Body of pancreas (tissue), 4 donors: ENCODE measurements around the gene TFDP2. TPM values are rescaled to one million over a fixed set of nuclear protein-coding genes. Genes with fewer than 3 reads are reported as not detected.

ENCODE experiments used
- ATAC-seq: fragments of 150-250 bp; one replicate; pipeline ENCODE4 v1.9.1; 2016
- DNase-seq, 4 donors: peaks; one replicate each; pipeline ENCODE4 v3.0.0-alpha.2; 2019
- H3K27ac ChIP-seq, 4 donors: fragments of 200-600 bp; sonication (generic); 1 replicate in 3 of 4; 2 replicates in 1 of 4; pipeline versions ENCODE4 v1.5.1 to v1.6.1; 2016 to 2019; ENCODE audit warnings: mild to moderate bottlenecking in 1 of 4, mixed read lengths in 1 of 4, moderate library complexity in 1 of 4
- H3K27me3 ChIP-seq, 2 donors: fragments of 200-600 bp; sonication (generic); one replicate each; pipeline ENCODE4 v1.6.0; 2016; ENCODE audit warnings: mild to moderate bottlenecking in 1 of 2
- H3K36me3 ChIP-seq, 2 donors: fragments of 200-600 bp; sonication (generic); replicated peaks in 1 of 2; 2 replicates each; pipeline ENCODE4 v1.5.1; 2016; ENCODE audit warnings: low read depth in 2 of 2; ENCODE audit not compliant: insufficient read depth in 1 of 2
- H3K4me1 ChIP-seq: fragments of 200-600 bp; sonication (generic); one replicate; pipeline ENCODE4 v1.6.0; 2016
- H3K4me3 ChIP-seq, 2 donors: fragments of 200-600 bp; sonication (generic); 1 replicate in 1 of 2; 2 replicates in 1 of 2; pipeline ENCODE4 v1.5.1; 2016 to 2019
- H3K9me3 ChIP-seq, 3 donors: fragments of 200-600 bp; sonication (generic); 1 replicate in 2 of 3; 2 replicates in 1 of 3; pipeline ENCODE4 v1.5.1; 2016
- CTCF ChIP-seq, 7 experiments: fragments of 450-650 bp in 4 of 7; fragments of 200-600 bp in 3 of 7; sonication (generic) in 3 of 7; IDR thresholded peaks; one replicate each; pipeline ENCODE4 v1.5.1; 2016 to 2019; ENCODE audit warnings: antibody characterized with exemption in 7 of 7
- POLR2A ChIP-seq, 3 donors: fragments of 450-650 bp; IDR thresholded peaks; one replicate each; pipeline ENCODE4 v1.6.1; 2016; ENCODE audit warnings: antibody characterized with exemption in 3 of 3, mild to moderate bottlenecking in 2 of 3
- WGBS, 2 donors: methylation state at CpG; one replicate each; pipeline ENCODE4 v1.1.5; 2017; 5-methylcytosine and 5-hydroxymethylcytosine counted together
- intact Hi-C: fragments of 100-400 bp; cut with DNase I; formaldehyde crosslinking; loops from one replicate; pipeline ENCODE4 v1.15.1; 2023
- total RNA-seq, 2 donors: library from RNA; depleted of rRNA; stranded (reverse); fragments of >200 nt; gene quantifications; one replicate each; pipeline ENCODE4 v1.1.0, GENCODE V29; 2016

Gene TFDP2
- total RNA-seq, 2 donors from 2014 or later = 8.9 to 21.5 TPM

GRCh38 chr3:141905129-141905528 lies 244.2 kb downstream of the TFDP2 start:
- H3K27me3 ChIP-seq = no peaks in the 10 kb centered on the region
- TF ChIP-seq CTCF (IDR thresholded peaks at IDR 0.05) = no peak
- TF ChIP-seq POLR2A (IDR thresholded peaks at IDR 0.05) = no peak
- ATAC-seq = no peak
- 79 to 90% methylated on average over 2 of the region's 2 CpGs for WGBS, 2 donors
- no peak overlapping the region for H3K27ac ChIP-seq
- no peaks in the 10 kb centered on the region for H3K36me3 ChIP-seq
- intact Hi-C loops = no loop called here
- no peaks in the 10 kb centered on the region for H3K4me1 ChIP-seq
- no peak overlapping the region for H3K4me3 ChIP-seq
- DNase-seq = no peak
- no peaks in the 10 kb centered on the region for H3K9me3 ChIP-seq

DNA sequence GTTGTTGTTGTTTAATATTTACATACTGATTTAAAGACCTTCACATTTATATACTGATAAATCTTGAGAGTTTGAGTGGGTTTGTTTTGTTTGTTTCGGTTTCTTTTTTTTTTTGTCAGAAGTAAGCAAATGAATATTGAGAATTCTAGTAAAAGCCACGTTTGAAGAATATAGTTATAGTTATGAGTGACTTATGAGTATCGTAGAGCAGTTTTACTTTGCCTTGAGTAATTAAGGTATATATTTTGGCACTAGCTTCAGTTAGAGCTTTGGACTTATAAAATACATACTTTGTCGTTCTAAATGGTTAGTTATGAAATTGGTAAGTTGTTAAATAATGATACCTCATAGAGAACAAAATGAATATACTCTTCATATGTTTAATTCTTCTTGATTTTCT lies 245.1 kb downstream of the TFDP2 start:
- TF ChIP-seq CTCF (IDR thresholded peaks at IDR 0.05) = no peak
- TF ChIP-seq POLR2A (IDR thresholded peaks at IDR 0.05) = no peak
- no peak for DNase-seq
- Histone ChIP-seq H3K36me3 (no peaks in the 10 kb centered on the region), H3K9me3 (no peaks in the 10 kb centered on the region), H3K27ac (no peak overlapping the region), H3K27me3 (no peaks in the 10 kb centered on the region), H3K4me3 (no peak overlapping the region), H3K4me1 (no peaks in the 10 kb centered on the region)
- 73 to 86% methylated on average over 4 of the region's 4 CpGs for WGBS, 2 donors
- no peak for ATAC-seq
- intact Hi-C loops = no loop called here

- H3K27ac ChIP-seq = no peak overlapping the region
- TF ChIP-seq POLR2A (IDR thresholded peaks at IDR 0.05) = no peak
- TF ChIP-seq CTCF (IDR thresholded peaks at IDR 0.05) = no peak
- ATAC-seq (no peak), DNase-seq (no peak)
- no peaks in the 10 kb centered on the region for H3K4me1 ChIP-seq
- intact Hi-C loops = no loop called here
- H3K27me3 ChIP-seq = no peaks in the 10 kb centered on the region
- H3K9me3 ChIP-seq = no peaks in the 10 kb centered on the region
- H3K4me3 ChIP-seq = no peak overlapping the region
- WGBS, 2 donors = 69 to 85% methylated on average over 2 of the region's 2 CpGs
- no peaks in the 10 kb centered on the region for H3K36me3 ChIP-seq
These were observed 247.4 kb downstream of the TFDP2 start for GRCh38 chr3:141901914-141902313.

DNA sequence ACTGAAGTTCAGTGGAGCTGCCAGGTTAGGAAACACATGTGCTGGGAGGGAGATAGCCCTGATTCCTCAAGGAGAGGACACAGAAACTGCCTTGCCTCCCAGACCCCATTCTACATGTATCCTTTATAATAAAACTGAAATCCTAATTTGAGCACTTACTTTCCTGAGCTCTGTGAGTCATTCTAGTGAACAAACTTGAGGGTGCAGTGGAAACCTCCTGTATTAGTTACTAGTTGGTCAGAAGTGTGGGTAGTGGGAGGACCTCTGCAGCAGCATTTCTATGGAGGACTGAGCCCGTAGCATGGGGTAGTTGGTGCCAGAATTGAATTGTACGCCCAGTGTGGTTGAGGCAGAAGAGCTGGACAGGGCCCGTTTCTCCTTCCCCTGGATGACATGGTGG lies 249.0 kb downstream of the TFDP2 start:
- no peak for ATAC-seq
- TF ChIP-seq POLR2A (IDR thresholded peaks at IDR 0.05) (no peak), CTCF (IDR thresholded peaks at IDR 0.05) (no peak)
- Histone ChIP-seq H3K9me3 (no peaks in the 10 kb centered on the region), H3K4me3 (no peak overlapping the region), H3K4me1 (no peaks in the 10 kb centered on the region), H3K36me3 (no peaks in the 10 kb centered on the region), H3K27ac (no peak overlapping the region), H3K27me3 (no peaks in the 10 kb centered on the region)
- WGBS, 2 donors = 93 to 95% methylated on average over 3 of the region's 3 CpGs
- intact Hi-C loops = no loop called here
- DNase-seq = no peak

DNA sequence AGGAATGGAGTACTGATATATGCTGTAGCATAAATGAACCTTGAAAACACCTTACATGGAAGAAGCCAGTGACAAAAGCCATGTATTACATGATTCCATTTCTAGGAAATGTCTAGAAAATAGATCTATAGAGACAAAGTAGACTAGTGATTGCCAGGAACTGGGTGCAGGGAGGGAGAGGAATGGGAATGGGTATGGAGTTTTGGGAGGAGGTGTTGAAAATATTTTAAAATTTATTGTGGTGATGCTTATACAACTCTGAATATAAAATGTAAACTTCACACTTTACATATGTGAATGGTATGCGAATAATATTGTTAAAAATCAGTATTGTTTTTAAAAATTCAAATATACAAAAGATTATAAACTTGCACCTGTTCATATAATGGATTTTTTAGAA lies 250.4 kb downstream of the TFDP2 start:
- no peaks in the 10 kb centered on the region for H3K9me3 ChIP-seq
- H3K4me1 ChIP-seq = no peaks in the 10 kb centered on the region
- ATAC-seq = no peak
- no peaks in the 10 kb centered on the region for H3K27me3 ChIP-seq
- no peaks in the 10 kb centered on the region for H3K36me3 ChIP-seq
- intact Hi-C loops = no loop called here
- DNase-seq = no peak
- WGBS, 2 donors = 91 to 96% methylated on average over 1 of the region's 1 CpG
- TF ChIP-seq POLR2A (IDR thresholded peaks at IDR 0.05) (no peak), CTCF (IDR thresholded peaks at IDR 0.05) (no peak)
- H3K4me3 ChIP-seq = no peak overlapping the region
- no peak overlapping the region for H3K27ac ChIP-seq
